ENCODE results near the gene TMEM150B. TPM values are rescaled to one million over a fixed set of nuclear protein-coding genes. Genes with fewer than 3 reads are reported as not detected.

Gene TMEM150B
- total and polyA plus RNA-seq, 9 of the 15 experiments (the other 6 are each of a cell fraction or from before 2014, with no cell fraction given) = 0.47 to 1.3 (median 0.74) TPM; not detected in 2

DNA sequence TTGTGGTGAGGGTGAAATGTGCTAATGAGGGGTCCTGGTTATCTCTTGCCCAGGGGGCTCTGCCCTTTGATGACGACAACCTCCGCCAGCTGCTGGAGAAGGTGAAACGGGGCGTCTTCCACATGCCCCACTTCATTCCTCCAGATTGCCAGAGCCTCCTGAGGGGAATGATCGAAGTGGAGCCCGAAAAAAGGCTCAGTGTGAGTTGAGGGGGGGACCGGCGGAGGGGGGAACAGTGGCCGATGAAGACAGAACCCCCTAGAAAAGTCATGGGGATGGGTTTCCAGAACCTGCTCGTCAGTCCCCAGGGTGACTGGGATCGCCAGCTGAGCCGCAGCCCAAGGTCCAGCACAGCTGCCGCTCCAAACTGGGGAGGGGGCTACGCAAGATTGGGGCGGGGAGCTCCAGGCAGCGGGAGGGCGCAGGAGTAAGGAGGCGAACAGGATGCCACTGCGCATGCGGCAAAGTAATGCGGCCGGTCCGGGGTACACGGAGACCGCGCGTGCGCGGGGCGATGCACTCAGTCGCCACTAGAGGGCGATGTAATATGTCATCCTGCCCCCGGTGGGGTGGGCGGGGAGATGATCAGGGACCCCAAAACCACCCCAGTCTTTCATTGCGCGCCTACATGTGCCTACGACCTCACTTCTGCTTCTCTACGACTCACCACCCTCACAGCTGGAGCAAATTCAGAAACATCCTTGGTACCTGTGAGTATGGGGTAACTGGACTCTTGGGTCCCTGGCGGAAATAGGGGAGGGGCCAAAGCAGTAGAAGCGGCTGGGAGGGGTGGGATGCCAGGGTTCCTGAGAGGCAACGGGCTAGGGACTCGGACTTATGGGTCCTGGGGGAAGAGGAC, 23.5 kb downstream of the TMEM150B start (continued):
- TF ChIP-seq PATZ1 (CRISPR knock-in tag; IDR thresholded peaks at IDR 0.05; ENCODE audit: borderline replicate concordance) (no peak), YBX1 (IDR thresholded peaks at IDR 0.05) (no peak), IRF9 (tag; IDR thresholded peaks at IDR 0.05) (no peak), NRF1 (conservative IDR thresholded peaks at IDR 0.05 in 1 of 2, IDR thresholded peaks at IDR 0.05 in 1 of 2) (peak; percentile 95 to 96), SMARCB1 (IDR thresholded peaks at IDR 0.05; ENCODE audit: insufficient read length, low read depth) (no peak), THRAP3 (IDR thresholded peaks at IDR 0.05; ENCODE audit: borderline replicate concordance) (no peak), ZNF140 (CRISPR knock-in tag; IDR thresholded peaks at IDR 0.05) (no peak), ZBTB33 (CRISPR knock-in tag; IDR thresholded peaks at IDR 0.05) (peak; percentile 52; the same call in 1 of the 2 replicates), ZBTB9 (CRISPR knock-in tag; IDR thresholded peaks at IDR 0.05) (no peak), GTF2E2 (tag; IDR thresholded peaks at IDR 0.05) (no peak), FOXP1 (CRISPR knock-in tag; IDR thresholded peaks at IDR 0.05) (no peak), KAT7 (CRISPR knock-in tag; IDR thresholded peaks at IDR 0.05; ENCODE audit: borderline replicate concordance) (no peak)
- TF ChIP-seq, protein P1, sequence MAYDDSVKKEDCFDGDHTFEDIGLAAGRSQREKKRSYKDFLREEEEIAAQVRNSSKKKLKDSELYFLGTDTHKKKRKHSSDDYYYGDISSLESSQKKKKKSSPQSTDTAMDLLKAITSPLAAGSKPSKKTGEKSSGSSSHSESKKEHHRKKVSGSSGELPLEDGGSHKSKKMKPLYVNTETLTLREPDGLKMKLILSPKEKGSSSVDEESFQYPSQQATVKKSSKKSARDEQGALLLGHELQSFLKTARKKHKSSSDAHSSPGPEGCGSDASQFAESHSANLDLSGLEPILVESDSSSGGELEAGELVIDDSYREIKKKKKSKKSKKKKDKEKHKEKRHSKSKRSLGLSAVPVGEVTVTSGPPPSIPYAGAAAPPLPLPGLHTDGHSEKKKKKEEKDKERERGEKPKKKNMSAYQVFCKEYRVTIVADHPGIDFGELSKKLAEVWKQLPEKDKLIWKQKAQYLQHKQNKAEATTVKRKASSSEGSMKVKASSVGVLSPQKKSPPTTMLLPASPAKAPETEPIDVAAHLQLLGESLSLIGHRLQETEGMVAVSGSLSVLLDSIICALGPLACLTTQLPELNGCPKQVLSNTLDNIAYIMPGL (CRISPR knock-in tag; IDR thresholded peaks at IDR 0.05) = peak; percentile 69; the same call in 1 of the 2 replicates
- TF ChIP-seq, protein P2, sequence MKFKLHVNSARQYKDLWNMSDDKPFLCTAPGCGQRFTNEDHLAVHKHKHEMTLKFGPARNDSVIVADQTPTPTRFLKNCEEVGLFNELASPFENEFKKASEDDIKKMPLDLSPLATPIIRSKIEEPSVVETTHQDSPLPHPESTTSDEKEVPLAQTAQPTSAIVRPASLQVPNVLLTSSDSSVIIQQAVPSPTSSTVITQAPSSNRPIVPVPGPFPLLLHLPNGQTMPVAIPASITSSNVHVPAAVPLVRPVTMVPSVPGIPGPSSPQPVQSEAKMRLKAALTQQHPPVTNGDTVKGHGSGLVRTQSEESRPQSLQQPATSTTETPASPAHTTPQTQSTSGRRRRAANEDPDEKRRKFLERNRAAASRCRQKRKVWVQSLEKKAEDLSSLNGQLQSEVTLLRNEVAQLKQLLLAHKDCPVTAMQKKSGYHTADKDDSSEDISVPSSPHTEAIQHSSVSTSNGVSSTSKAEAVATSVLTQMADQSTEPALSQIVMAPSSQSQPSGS (CRISPR knock-in tag; IDR thresholded peaks at IDR 0.05) = no peak

Data from K562 (cell line).